GM23248 (cell line): ENCODE measurements around the gene PDLIM5. TPM values are rescaled to one million over a fixed set of nuclear protein-coding genes. Genes with fewer than 3 reads are reported as not detected.

Experiments used
- DNase-seq: peaks from one replicate; pipeline ENCODE4 v3.0.0-alpha.2; 2015
- H2AFZ ChIP-seq: fragments of 200-600 bp; sonication (generic); 2 replicates; pipeline ENCODE4 v1.6.1; 2016; ENCODE audit warnings: antibody characterized with exemption
- H3F3A ChIP-seq: fragments of 200-600 bp; sonication (generic); 2 replicates; pipeline ENCODE4 v1.6.1; 2016; ENCODE audit warnings: mild to moderate bottlenecking, antibody characterized with exemption, mixed run types; ENCODE audit not compliant: insufficient read depth
- H3K27ac ChIP-seq: fragments of 200-600 bp; sonication (generic); 2 replicates; pipeline ENCODE4 v1.5.1; 2016; ENCODE audit warnings: mild to moderate bottlenecking
- H3K27me3 ChIP-seq: fragments of 200-600 bp; sonication (generic); replicated peaks from 2 replicates; pipeline ENCODE4 v1.6.1; 2016; ENCODE audit warnings: mild to moderate bottlenecking; ENCODE audit not compliant: insufficient read depth
- H3K36me3 ChIP-seq: fragments of 200-600 bp; sonication (generic); 2 replicates; pipeline ENCODE4 v1.6.1; 2016; ENCODE audit warnings: low read depth, mild to moderate bottlenecking
- H3K4me1 ChIP-seq: fragments of 200-600 bp; sonication (generic); 2 replicates; pipeline ENCODE4 v1.6.1; 2016; ENCODE audit warnings: mild to moderate bottlenecking; ENCODE audit not compliant: insufficient read depth
- H3K4me2 ChIP-seq: fragments of 200-600 bp; sonication (generic); one replicate; pipeline ENCODE4 v1.6.1; 2016; ENCODE audit warnings: mild to moderate bottlenecking; ENCODE audit not compliant: unreplicated experiment
- H3K4me3 ChIP-seq: fragments of 200-600 bp; sonication (generic); 2 replicates; pipeline ENCODE4 v1.5.1; 2016; ENCODE audit warnings: mild to moderate bottlenecking
- H3K79me2 ChIP-seq: fragments of 200-600 bp; sonication (generic); 2 replicates; pipeline ENCODE4 v1.6.1; 2016; ENCODE audit warnings: mild to moderate bottlenecking; ENCODE audit not compliant: insufficient read depth
- H3K9ac ChIP-seq: fragments of 200-600 bp; sonication (generic); 2 replicates; pipeline ENCODE4 v1.6.1; 2016; ENCODE audit warnings: mild to moderate bottlenecking
- H3K9me2 ChIP-seq: fragments of 200-600 bp; sonication (generic); 2 replicates; pipeline ENCODE4 v1.6.1; 2016; ENCODE audit warnings: mixed run types, mild to moderate bottlenecking, moderate library complexity; ENCODE audit not compliant: insufficient read depth
- H3K9me3 ChIP-seq: fragments of 200-600 bp; sonication (generic); one replicate; pipeline ENCODE4 v1.6.1; 2017; ENCODE audit warnings: low read depth
- H4K20me1 ChIP-seq: fragments of 200-600 bp; sonication (generic); 2 replicates; pipeline ENCODE4 v1.6.0; 2016; ENCODE audit not compliant: insufficient read depth
- EZH2 ChIP-seq: fragments of 200-600 bp; sonication (generic); IDR thresholded peaks from 2 replicates; pipeline ENCODE4 v1.6.1; 2018; ENCODE audit warnings: antibody characterized with exemption, mild to moderate bottlenecking; ENCODE audit not compliant: insufficient read depth, poor library complexity, severe bottlenecking
- EZH2phosphoT487 ChIP-seq: fragments of 200-600 bp; sonication (generic); IDR thresholded peaks from 2 replicates; pipeline ENCODE4 v1.6.1; 2018; ENCODE audit warnings: antibody characterized with exemption, moderate library complexity, mild to moderate bottlenecking, low read depth; ENCODE audit not compliant: insufficient read depth
- WGBS, 2 experiments: methylation state at CpG; one replicate each; pipeline ENCODE4 v1.1.6; 2015 to 2017; ENCODE audit warnings: low lambda C conversion rate in 2 of 2, low coverage in 1 of 2; ENCODE audit errors: missing lambda C conversion rate in 2 of 2; 5-methylcytosine and 5-hydroxymethylcytosine counted together
- in situ Hi-C: fragments of 300-500 bp; cut with MboI; formaldehyde crosslinking; loops from 2 replicates; pipeline ENCODE4 v1.15.0; 2020
- polyA plus RNA-seq: library from polyadenylated mRNA; unstranded; fragments of >200 nt; fragmentation: Nextera tagmentation; extraction: Ambion mirVana; gene quantifications from 2 replicates; pipeline ENCODE4 v1.2.1, GENCODE V29; 2016
- total RNA-seq: library from RNA; depleted of rRNA; stranded (reverse); fragments of >200 nt; shearing (Covaris generic); gene quantifications from 2 replicates; pipeline ENCODE4 v1.2.3, GENCODE V29; 2014

PDLIM5 gene
- total and polyA plus RNA-seq, 2 experiments from 2014 or later: 115 to 149 TPM

GRCh38 chr4:94673961-94674360, 222.2 kb downstream of the PDLIM5 start:
- no peak for DNase-seq
- H3K4me2 ChIP-seq: no peak overlapping the region
- TF ChIP-seq EZH2phosphoT487 (no peak), EZH2 (no peak)
- no peaks in the 10 kb centered on the region for H4K20me1 ChIP-seq
- no peak overlapping the region for H3K27ac ChIP-seq
- no peaks in the 10 kb centered on the region for H3K36me3 ChIP-seq
- H3K4me3 ChIP-seq: no peak overlapping the region
- in situ Hi-C loops: no loop called here
- no peak overlapping the region for H2AFZ ChIP-seq
- H3K27me3 ChIP-seq: no peaks in the 10 kb centered on the region
- peaks cover 26% of the 10 kb centered on the region for H3K4me1 ChIP-seq
- no peak overlapping the region for H3K9ac ChIP-seq
- H3K9me2 ChIP-seq: no peaks in the 10 kb centered on the region
- peaks cover 75% of the 10 kb centered on the region for H3F3A ChIP-seq
- H3K9me3 ChIP-seq: no peaks in the 10 kb centered on the region
- 97 to 98% methylated on average over 2 of the region's 2 CpGs for WGBS, 2 experiments
- H3K79me2 ChIP-seq: no peaks in the 10 kb centered on the region

- Histone ChIP-seq H3F3A (peaks cover 53% of the 10 kb centered on the region), H4K20me1 (no peaks in the 10 kb centered on the region), H3K9ac (peak overlapping the region; percentile 1; the same call in 1 of the 2 replicates), H3K36me3 (no peaks in the 10 kb centered on the region), H3K4me3 (no peak overlapping the region), H3K27ac (peak overlapping the region; percentile 85), H3K4me2 (no peak overlapping the region), H3K9me3 (no peaks in the 10 kb centered on the region), H3K27me3 (no peaks in the 10 kb centered on the region), H3K79me2 (no peaks in the 10 kb centered on the region), H2AFZ (no peak overlapping the region), H3K4me1 (peaks cover 31% of the 10 kb centered on the region), H3K9me2 (no peaks in the 10 kb centered on the region)
- peak; percentile 50 for DNase-seq
- WGBS, 2 experiments: 69 to 85% methylated on average over 2 of the region's 2 CpGs
- in situ Hi-C loops: no loop called here
- TF ChIP-seq EZH2 (no peak), EZH2phosphoT487 (no peak)
These were observed 225.2 kb downstream of the PDLIM5 start for GRCh38 chr4:94676970-94677369.

GRCh38 chr4:94678896-94679295, 227.2 kb downstream of the PDLIM5 start:
- TF ChIP-seq EZH2 (no peak), EZH2phosphoT487 (no peak)
- H4K20me1 ChIP-seq: no peaks in the 10 kb centered on the region
- 0 out of 2 replicates have a peak overlapping the region, but pooled peaks have one; percentile 20 for H3K4me3 ChIP-seq
- no peaks in the 10 kb centered on the region for H3K36me3 ChIP-seq
- H3K79me2 ChIP-seq: no peaks in the 10 kb centered on the region
- H3K27me3 ChIP-seq: no peaks in the 10 kb centered on the region
- H3K4me2 ChIP-seq: peak overlapping the region; percentile 50
- H2AFZ ChIP-seq: no peak overlapping the region
- peak overlapping the region; percentile 41 for H3K9ac ChIP-seq
- peaks cover 31% of the 10 kb centered on the region for H3K4me1 ChIP-seq
- H3K9me3 ChIP-seq: no peaks in the 10 kb centered on the region
- peak; percentile 89 for DNase-seq
- in situ Hi-C loops: no loop called here
- H3K9me2 ChIP-seq: no peaks in the 10 kb centered on the region
- H3F3A ChIP-seq: peaks cover 38% of the 10 kb centered on the region
- peak overlapping the region; percentile 85 for H3K27ac ChIP-seq

GRCh38 chr4:94680176-94680862, 228.6 kb downstream of the PDLIM5 start:
- DNase-seq: no peak

GRCh38 chr4:94686086-94686485, 234.3 kb downstream of the PDLIM5 start:
- H3K4me1 ChIP-seq: peaks cover 10% of the 10 kb centered on the region
- WGBS, 2 experiments: 97 to 99% methylated on average over 5 of the region's 5 CpGs
- H3K4me3 ChIP-seq: no peak overlapping the region
- no peaks in the 10 kb centered on the region for H3K27me3 ChIP-seq
- DNase-seq: no peak
- in situ Hi-C loops: no loop called here
- no peaks in the 10 kb centered on the region for H3K9me2 ChIP-seq
- no peaks in the 10 kb centered on the region for H4K20me1 ChIP-seq
- H3K79me2 ChIP-seq: no peaks in the 10 kb centered on the region
- TF ChIP-seq EZH2phosphoT487 (no peak), EZH2 (no peak)
- H3K36me3 ChIP-seq: no peaks in the 10 kb centered on the region
- no peaks in the 10 kb centered on the region for H3K9me3 ChIP-seq
- 0 out of 2 replicates have a peak, but pooled peaks cover 9% of the 10 kb centered on the region for H3F3A ChIP-seq
- H2AFZ ChIP-seq: no peak overlapping the region
- no peak overlapping the region for H3K4me2 ChIP-seq
- no peak overlapping the region for H3K9ac ChIP-seq
- no peak overlapping the region for H3K27ac ChIP-seq

More at GRCh38 chr4:94680176-94680862, 228.6 kb downstream of the PDLIM5 start:
- H3K79me2 ChIP-seq: no peaks in the 10 kb centered on the region
- no peaks in the 10 kb centered on the region for H3K27me3 ChIP-seq
- in situ Hi-C loops: no loop called here
- no peak overlapping the region for H3K4me3 ChIP-seq
- H3K27ac ChIP-seq: no peak overlapping the region
- no peaks in the 10 kb centered on the region for H3K9me2 ChIP-seq
- H3K9me3 ChIP-seq: no peaks in the 10 kb centered on the region
- peaks cover 34% of the 10 kb centered on the region for H3F3A ChIP-seq
- no peak overlapping the region for H2AFZ ChIP-seq
- H3K4me1 ChIP-seq: peaks cover 31% of the 10 kb centered on the region
- H3K36me3 ChIP-seq: no peaks in the 10 kb centered on the region
- no peak overlapping the region for H3K9ac ChIP-seq
- H3K4me2 ChIP-seq: no peak overlapping the region
- 97% methylated on average over 10 of the region's 10 CpGs for WGBS, 2 experiments
- H4K20me1 ChIP-seq: no peaks in the 10 kb centered on the region
- no peak for TF ChIP-seq EZH2
- no peak for TF ChIP-seq EZH2phosphoT487
